Astrocyte (in vitro differentiated cells and primary cell): ENCODE data around the gene TMEM98.

Experiments
- EZH2 ChIP-seq: IDR thresholded peaks from 2 replicates; pipeline ENCODE4 v1.6.1; 2012; ENCODE audit warnings: mild to moderate bottlenecking, low read length, inconsistent platforms; ENCODE audit not compliant: insufficient read depth
- TF ChIP-seq, protein P1 (sequence below): IDR thresholded peaks from 2 replicates; pipeline ENCODE4 v1.5.1; 2011; ENCODE audit warnings: low read depth, mild to moderate bottlenecking, inconsistent platforms, low read length, moderate library complexity; ENCODE audit not compliant: insufficient read depth

- TF ChIP-seq, protein P1, sequence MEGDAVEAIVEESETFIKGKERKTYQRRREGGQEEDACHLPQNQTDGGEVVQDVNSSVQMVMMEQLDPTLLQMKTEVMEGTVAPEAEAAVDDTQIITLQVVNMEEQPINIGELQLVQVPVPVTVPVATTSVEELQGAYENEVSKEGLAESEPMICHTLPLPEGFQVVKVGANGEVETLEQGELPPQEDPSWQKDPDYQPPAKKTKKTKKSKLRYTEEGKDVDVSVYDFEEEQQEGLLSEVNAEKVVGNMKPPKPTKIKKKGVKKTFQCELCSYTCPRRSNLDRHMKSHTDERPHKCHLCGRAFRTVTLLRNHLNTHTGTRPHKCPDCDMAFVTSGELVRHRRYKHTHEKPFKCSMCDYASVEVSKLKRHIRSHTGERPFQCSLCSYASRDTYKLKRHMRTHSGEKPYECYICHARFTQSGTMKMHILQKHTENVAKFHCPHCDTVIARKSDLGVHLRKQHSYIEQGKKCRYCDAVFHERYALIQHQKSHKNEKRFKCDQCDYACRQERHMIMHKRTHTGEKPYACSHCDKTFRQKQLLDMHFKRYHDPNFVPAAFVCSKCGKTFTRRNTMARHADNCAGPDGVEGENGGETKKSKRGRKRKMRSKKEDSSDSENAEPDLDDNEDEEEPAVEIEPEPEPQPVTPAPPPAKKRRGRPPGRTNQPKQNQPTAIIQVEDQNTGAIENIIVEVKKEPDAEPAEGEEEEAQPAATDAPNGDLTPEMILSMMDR: no peak
- no peak for TF ChIP-seq EZH2
Observed at GRCh38 chr17:32970281-32970680, 42.3 kb downstream of the TMEM98 start.
